A549 (cell line): ENCODE results near the gene ADK. TPM values are rescaled to one million over a fixed set of nuclear protein-coding genes. Genes with fewer than 3 reads are reported as not detected.

ENCODE experiments used
- ATAC-seq, 2 experiments: fragments of 200-7000 bp in 1 of 2; fragments of >200 bp in 1 of 2; cut with Nextera tagmentation in 1 of 2; cut with Tn5 transposase in 1 of 2; 3 replicates each; pipeline versions ENCODE4 v1.8.0 to v1.9.1; 2018 to 2020; ENCODE audit warnings: mild to moderate bottlenecking in 1 of 2, moderate library complexity in 1 of 2
- CTCF ChIA-PET: fragments of 300-600 bp; sonication (Branson Sonifier 250); formaldehyde crosslinking; extraction: SDS; loops from one replicate; lab custom pipeline; 2021; ENCODE audit warnings: antibody characterized with exemption, inconsistent platforms; lab: Yijun Ruan, JAX
- POLR2A ChIA-PET: fragments of 350-600 bp; formaldehyde crosslinking; extraction: SDS; loops from one replicate; lab custom pipeline; 2021; ENCODE audit warnings: antibody characterized with exemption, inconsistent platforms; lab: Yijun Ruan, JAX
- DNase-seq, 2 experiments: peaks; one replicate each; pipeline versions ENCODE4 v3.0.0 to v3.0.0-alpha.2; 2011 to 2016; ENCODE audit warnings: low read depth in 1 of 2, low spot score in 1 of 2
- FAIRE-seq: peaks from 2 replicates; lab custom pipeline; 2011; peaks lifted over from hg19 to GRCh38; lab: Jason Lieb, UNC
- H3K27ac ChIP-seq, 2 experiments: fragments of >200 bp; sonication (Bioruptor Twin); formaldehyde crosslinking; 3 replicates each; pipeline ENCODE4 v1.5.1; 2016 to 2017
- H3K4me1 ChIP-seq: fragments of >200 bp; sonication (Bioruptor Twin); formaldehyde crosslinking; 3 replicates; pipeline ENCODE4 v1.6.1; 2016
- H3K4me2 ChIP-seq: fragments of >200 bp; sonication (Bioruptor Twin); formaldehyde crosslinking; 3 replicates; pipeline ENCODE4 v1.6.1; 2016
- H3K4me3 ChIP-seq: fragments of >200 bp; sonication (Bioruptor Twin); formaldehyde crosslinking; 3 replicates; pipeline ENCODE4 v1.5.1; 2016
- H3K9me3 ChIP-seq: fragments of >200 bp; sonication (Bioruptor Twin); formaldehyde crosslinking; 3 replicates; pipeline ENCODE4 v1.6.1; 2016
- CBX8 ChIP-seq: fragments of 200-600 bp; sonication (generic); IDR thresholded peaks from 2 replicates; pipeline ENCODE4 v1.6.1; 2016
- EHF ChIP-seq: fragments of 250-450 bp; sonication (Bioruptor Pico); IDR thresholded peaks from 2 replicates; pipeline ENCODE4 v1.5.0; 2020; ENCODE audit warnings: mild to moderate bottlenecking
- FOSL2 ChIP-seq, 2 experiments: fragments of 450-650 bp in 1 of 2; fragments of >200 bp in 1 of 2; sonication (Bioruptor Twin) in 1 of 2; formaldehyde crosslinking; IDR thresholded peaks; 2 replicates each; pipeline versions ENCODE4 v1.5.0 to v1.6.1; 2016 to 2020; ENCODE audit warnings: mild to moderate bottlenecking in 1 of 2, moderate library complexity in 1 of 2
- FOXS1 ChIP-seq: fragments of 250-450 bp; sonication (Bioruptor Pico); IDR thresholded peaks from 2 replicates; pipeline ENCODE4 v1.5.0; 2020; ENCODE audit warnings: mild to moderate bottlenecking, moderate library complexity
- MAFK ChIP-seq: fragments of 450-650 bp; IDR thresholded peaks from 2 replicates; pipeline ENCODE4 v1.6.1; 2014; ENCODE audit not compliant: partially characterized antibody
- MYC ChIP-seq: IDR thresholded peaks from 2 replicates; pipeline ENCODE4 v1.6.1; 2012; ENCODE audit warnings: mild to moderate bottlenecking, inconsistent platforms, low read length, improper control_type of control experiment, borderline replicate concordance
- NFE2L2 ChIP-seq: fragments of 150-350 bp; conservative IDR thresholded peaks from 2 replicates; pipeline ENCODE4 v1.6.1; 2014; ENCODE audit warnings: low read length
- NR3C1 ChIP-seq: fragments of >200 bp; sonication (Bioruptor Twin); formaldehyde crosslinking; IDR thresholded peaks from 3 replicates; pipeline ENCODE4 v1.6.1; 2017
- RAD21 ChIP-seq, 2 experiments: fragments of >200 bp in 1 of 2; sonication (Bioruptor Twin) in 1 of 2; formaldehyde crosslinking in 1 of 2; IDR thresholded peaks in 1 of 2; conservative IDR thresholded peaks in 1 of 2; 2 replicates in 1 of 2; 3 replicates in 1 of 2; pipeline ENCODE4 v1.6.1; 2012 to 2018; ENCODE audit warnings: inconsistent platforms in 1 of 2
- RCOR1 ChIP-seq: fragments of 150-350 bp; IDR thresholded peaks from 2 replicates; pipeline ENCODE4 v1.6.1; 2014; ENCODE audit warnings: antibody characterized with exemption, low read length, low read depth
- SMC3 ChIP-seq: fragments of >200 bp; sonication (Bioruptor Twin); formaldehyde crosslinking; IDR thresholded peaks from 3 replicates; pipeline ENCODE4 v1.6.1; 2018; ENCODE audit warnings: inconsistent platforms
- TFCP2L1 ChIP-seq: fragments of 250-450 bp; sonication (Bioruptor Pico); IDR thresholded peaks from 2 replicates; pipeline ENCODE4 v1.5.0; 2021; ENCODE audit warnings: mild to moderate bottlenecking
- TP53 ChIP-seq: fragments of 250-450 bp; sonication (Bioruptor Pico); IDR thresholded peaks from 2 replicates; pipeline ENCODE4 v1.5.0; 2021; ENCODE audit warnings: mild to moderate bottlenecking, moderate library complexity
- ZC3H11A ChIP-seq: fragments of 450-650 bp; IDR thresholded peaks from 2 replicates; pipeline ENCODE4 v1.6.1; 2014; ENCODE audit warnings: antibody characterized with exemption, mild to moderate bottlenecking
- WGBS: methylation state at CpG from one replicate; pipeline ENCODE4 v1.1.6; 2017; ENCODE audit errors: missing lambda C conversion rate; 5-methylcytosine and 5-hydroxymethylcytosine counted together
- polyA plus RNA-seq, 4 experiments: library from polyadenylated mRNA; depleted of rRNA in 3 of 4; stranded (reverse); fragments of >200 nt; fragmentation: RNase III in 1 of 4; extraction: RNeasy Plus Mini Kit Qiagen cat#74134 plus additional on column Dnase treatment in 1 of 4; gene quantifications; 2 replicates in 3 of 4; 3 replicates in 1 of 4; pipeline ENCODE4 v1.2.3, GENCODE V29; 2011 to 2017
- TF ChIP-seq, protein P1 (sequence below): fragments of 250-450 bp; sonication (Bioruptor Pico); IDR thresholded peaks from 2 replicates; pipeline ENCODE4 v1.5.0; 2020; ENCODE audit warnings: low read depth, mild to moderate bottlenecking, moderate library complexity
- TF ChIP-seq, protein P2 (sequence below): fragments of 250-450 bp; sonication (Bioruptor Pico); IDR thresholded peaks from 2 replicates; pipeline ENCODE4 v1.5.0; 2021; ENCODE audit warnings: mild to moderate bottlenecking, moderate library complexity, borderline replicate concordance
- TF ChIP-seq, protein P3 (sequence below): fragments of >200 bp; sonication (Bioruptor Twin); formaldehyde crosslinking; IDR thresholded peaks from 3 replicates; pipeline ENCODE4 v1.5.1; 2016

The ADK gene
- polyA plus RNA-seq, 2 of the 4 experiments (the other 2 are of a cell fraction), result 35.8 to 40.7 TPM

DNA sequence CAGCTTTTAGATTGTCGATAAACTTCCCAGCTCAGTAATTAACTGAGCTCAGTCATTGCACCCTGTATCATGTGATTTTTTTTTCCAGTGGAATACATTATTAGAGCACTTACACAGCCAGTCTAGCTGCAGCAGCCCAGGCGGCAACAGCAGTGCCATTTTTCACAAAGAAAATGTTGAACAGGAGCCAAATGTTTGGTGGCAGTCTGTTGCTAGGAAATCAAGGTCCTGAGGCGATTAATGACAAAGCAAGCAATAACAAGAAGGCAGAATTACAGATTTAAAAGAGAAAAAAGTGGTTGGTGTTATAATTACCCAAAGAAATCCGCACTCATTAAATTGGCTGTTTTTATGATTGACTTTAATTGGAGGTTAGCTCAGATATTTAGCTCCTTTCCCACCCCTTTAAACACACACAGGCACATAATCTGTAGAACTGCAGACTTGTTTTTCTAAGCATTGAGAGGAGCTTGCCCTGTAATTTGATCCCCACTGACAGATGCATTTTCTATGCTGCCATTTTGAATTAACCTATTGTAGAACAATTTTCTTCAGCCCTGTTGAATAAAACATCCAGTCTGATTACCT, 267.4 kb downstream of the ADK start:
- Histone ChIP-seq H3K4me2 (no peak overlapping the region), H3K4me3 (no peak overlapping the region)
- ATAC-seq, result no peak
- DNase-seq, result no peak
- TF ChIP-seq TP53, result no peak
- TF ChIP-seq, protein P1, sequence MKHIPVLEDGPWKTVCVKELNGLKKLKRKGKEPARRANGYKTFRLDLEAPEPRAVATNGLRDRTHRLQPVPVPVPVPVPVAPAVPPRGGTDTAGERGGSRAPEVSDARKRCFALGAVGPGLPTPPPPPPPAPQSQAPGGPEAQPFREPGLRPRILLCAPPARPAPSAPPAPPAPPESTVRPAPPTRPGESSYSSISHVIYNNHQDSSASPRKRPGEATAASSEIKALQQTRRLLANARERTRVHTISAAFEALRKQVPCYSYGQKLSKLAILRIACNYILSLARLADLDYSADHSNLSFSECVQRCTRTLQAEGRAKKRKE (CRISPR knock-in tag), result no peak
- no peak for TF ChIP-seq NR3C1
- TF ChIP-seq CBX8, result no peak
- TF ChIP-seq, all 56 proteins: peak for 0
- H3K9me3 ChIP-seq, result no peaks in the 10 kb centered on the region
- CTCF ChIA-PET, result interaction anchor here (0.8 to 2.6 kb wide), 3 partner anchors 10 to 603 kb away, joined by 4 to 8 read pairs (median 6); no protein-coding TSS in a partner anchor
- FAIRE-seq, result no peak
- POLR2A ChIA-PET, result no interaction called here
- WGBS, result 86% methylated on average over 4 of the region's 4 CpGs
- H3K4me1 ChIP-seq, result no peaks in the 10 kb centered on the region
- no peak overlapping the region for H3K27ac ChIP-seq

DNA sequence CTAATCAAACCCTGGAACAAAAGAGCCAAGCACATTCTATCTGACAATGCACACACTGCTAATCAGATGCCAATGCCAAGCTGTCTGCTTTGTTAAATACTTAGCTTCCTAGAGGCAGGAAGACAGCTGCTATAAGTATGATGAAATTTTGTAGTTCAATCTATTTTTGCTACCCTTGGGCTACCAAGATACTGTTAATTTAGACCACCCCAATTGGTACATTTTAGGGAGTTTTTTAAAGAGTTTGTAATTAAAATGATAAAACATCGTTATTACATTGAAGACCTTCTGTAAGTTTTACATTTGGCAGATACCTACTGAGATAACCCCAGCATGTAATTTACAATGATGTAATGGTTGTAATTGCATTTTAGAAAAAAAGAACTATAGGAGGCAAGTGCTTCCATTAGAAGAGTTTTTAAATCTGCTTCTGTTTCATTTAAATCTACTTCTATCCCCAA, 268.5 kb downstream of the ADK start:
- ChIA-PET POLR2A (interaction anchor here (0.6 kb wide), 1 partner anchor 407 kb away, joined by 4 read pairs; the partner anchor contains the start of gene KAT6B), CTCF (interaction anchor here (0.5 to 2.6 kb wide), 6 partner anchors 8 to 603 kb away, joined by 3 to 8 read pairs (median 4); no protein-coding TSS in a partner anchor)
- Histone ChIP-seq H3K27ac (no peak overlapping the region), H3K4me1 (no peaks in the 10 kb centered on the region), H3K4me3 (no peak overlapping the region), H3K4me2 (no peak overlapping the region), H3K9me3 (no peaks in the 10 kb centered on the region)
- WGBS, result 83% methylated on average over 1 of the region's 1 CpG
- no peak for ATAC-seq
- no peak for FAIRE-seq
- no peak for DNase-seq
- no peak for TF ChIP-seq NFE2L2
- TF ChIP-seq MAFK, result no peak
- no peak for TF ChIP-seq EHF (CRISPR knock-in tag)
- no peak for TF ChIP-seq ZC3H11A
- TF ChIP-seq FOSL2 (IDR thresholded peaks at IDR 0.05), result no peak
- no peak for TF ChIP-seq FOSL2 (CRISPR knock-in tag; IDR thresholded peaks at IDR 0.05)
- TF ChIP-seq, protein P2, sequence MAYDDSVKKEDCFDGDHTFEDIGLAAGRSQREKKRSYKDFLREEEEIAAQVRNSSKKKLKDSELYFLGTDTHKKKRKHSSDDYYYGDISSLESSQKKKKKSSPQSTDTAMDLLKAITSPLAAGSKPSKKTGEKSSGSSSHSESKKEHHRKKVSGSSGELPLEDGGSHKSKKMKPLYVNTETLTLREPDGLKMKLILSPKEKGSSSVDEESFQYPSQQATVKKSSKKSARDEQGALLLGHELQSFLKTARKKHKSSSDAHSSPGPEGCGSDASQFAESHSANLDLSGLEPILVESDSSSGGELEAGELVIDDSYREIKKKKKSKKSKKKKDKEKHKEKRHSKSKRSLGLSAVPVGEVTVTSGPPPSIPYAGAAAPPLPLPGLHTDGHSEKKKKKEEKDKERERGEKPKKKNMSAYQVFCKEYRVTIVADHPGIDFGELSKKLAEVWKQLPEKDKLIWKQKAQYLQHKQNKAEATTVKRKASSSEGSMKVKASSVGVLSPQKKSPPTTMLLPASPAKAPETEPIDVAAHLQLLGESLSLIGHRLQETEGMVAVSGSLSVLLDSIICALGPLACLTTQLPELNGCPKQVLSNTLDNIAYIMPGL (CRISPR knock-in tag), result no peak
- no peak for TF ChIP-seq MYC
- no peak for TF ChIP-seq FOXS1 (CRISPR knock-in tag)

DNA sequence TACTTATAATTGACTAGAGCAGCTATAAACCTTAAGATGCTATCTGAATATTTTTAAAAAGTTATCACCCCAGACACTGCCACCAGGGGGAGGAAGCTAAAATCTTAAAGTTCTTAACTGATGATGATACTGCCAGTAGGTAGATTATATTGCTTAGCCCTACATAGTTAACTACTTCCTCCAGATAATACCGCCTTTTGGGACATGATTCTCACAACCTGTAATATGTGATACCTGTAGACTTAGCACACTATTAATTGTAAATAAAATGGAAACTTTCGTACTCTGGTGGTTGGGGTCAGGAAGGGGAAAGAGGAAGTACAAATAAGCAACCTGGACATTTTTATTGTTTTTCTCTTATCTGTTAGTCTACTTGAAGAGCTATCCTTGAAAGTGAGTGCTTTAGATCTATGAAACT, 268.9 kb downstream of the ADK start:
- no peak overlapping the region for H3K27ac ChIP-seq
- FAIRE-seq, result no peak
- TF ChIP-seq, protein P3, sequence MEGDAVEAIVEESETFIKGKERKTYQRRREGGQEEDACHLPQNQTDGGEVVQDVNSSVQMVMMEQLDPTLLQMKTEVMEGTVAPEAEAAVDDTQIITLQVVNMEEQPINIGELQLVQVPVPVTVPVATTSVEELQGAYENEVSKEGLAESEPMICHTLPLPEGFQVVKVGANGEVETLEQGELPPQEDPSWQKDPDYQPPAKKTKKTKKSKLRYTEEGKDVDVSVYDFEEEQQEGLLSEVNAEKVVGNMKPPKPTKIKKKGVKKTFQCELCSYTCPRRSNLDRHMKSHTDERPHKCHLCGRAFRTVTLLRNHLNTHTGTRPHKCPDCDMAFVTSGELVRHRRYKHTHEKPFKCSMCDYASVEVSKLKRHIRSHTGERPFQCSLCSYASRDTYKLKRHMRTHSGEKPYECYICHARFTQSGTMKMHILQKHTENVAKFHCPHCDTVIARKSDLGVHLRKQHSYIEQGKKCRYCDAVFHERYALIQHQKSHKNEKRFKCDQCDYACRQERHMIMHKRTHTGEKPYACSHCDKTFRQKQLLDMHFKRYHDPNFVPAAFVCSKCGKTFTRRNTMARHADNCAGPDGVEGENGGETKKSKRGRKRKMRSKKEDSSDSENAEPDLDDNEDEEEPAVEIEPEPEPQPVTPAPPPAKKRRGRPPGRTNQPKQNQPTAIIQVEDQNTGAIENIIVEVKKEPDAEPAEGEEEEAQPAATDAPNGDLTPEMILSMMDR, result peak; percentile 45
- TF ChIP-seq TFCP2L1 (no peak), RCOR1 (no peak), RAD21 (conservative IDR thresholded peaks at IDR 0.05 in 1 of 2, IDR thresholded peaks at IDR 0.05 in 1 of 2) (peak; percentile 34 to 37; a peak in 2 of 5 replicates), SMC3 (peak; percentile 55), MAFK (no peak), MYC (no peak)
- no peaks in the 10 kb centered on the region for H3K4me1 ChIP-seq
- no peak overlapping the region for H3K4me3 ChIP-seq
- 91% methylated on average over 2 of the region's 2 CpGs for WGBS
- ATAC-seq, result peak in 1 of 2 experiments; percentile 63; a peak in 2 of 6 replicates
- CTCF ChIA-PET, result interaction anchor here (0.5 to 2.6 kb wide), 5 partner anchors 8 to 603 kb away, joined by 3 to 8 read pairs (median 3); no protein-coding TSS in a partner anchor
- POLR2A ChIA-PET, result interaction anchor here (0.6 kb wide), 1 partner anchor 406 kb away, joined by 4 read pairs; the partner anchor contains the start of gene KAT6B
- H3K4me2 ChIP-seq, result no peak overlapping the region
- DNase-seq, result peak; percentile 11 to 25
- H3K9me3 ChIP-seq, result no peaks in the 10 kb centered on the region
